SHP77 (cell line): Measurements from ENCODE around the gene PLEKHG7.
"Not testable (repeated sequence)": the region's sequence is repeated elsewhere in the genome, so short reads cannot be mapped to it uniquely, and the experiment has no call there.

ENCODE experiments used
- DNase-seq, 2 experiments: peaks; one replicate each; lab custom pipeline; 2025; lab: John Stamatoyannopoulos, UW

The PLEKHG7 gene

DNA sequence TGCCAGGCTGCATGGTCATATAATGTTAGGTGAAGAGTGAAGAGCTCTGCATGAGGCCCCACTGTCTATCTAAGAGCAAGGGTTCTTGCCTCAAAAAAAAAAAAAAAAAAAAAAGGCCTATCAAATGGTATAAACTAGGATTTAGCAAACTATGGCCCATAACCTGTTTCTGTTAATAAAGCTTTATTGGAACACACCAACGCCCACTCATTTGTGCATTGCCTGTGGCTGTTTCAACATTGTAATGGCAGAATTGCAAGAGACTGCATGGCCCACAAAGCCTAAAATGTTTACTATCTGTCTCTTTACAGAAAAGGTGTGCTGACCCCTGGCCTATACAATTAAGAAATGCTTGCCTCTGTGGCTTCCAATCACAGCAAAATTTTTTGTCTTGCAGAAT, 12.8 kb downstream of the PLEKHG7 start:
- DNase-seq: no peak

DNA sequence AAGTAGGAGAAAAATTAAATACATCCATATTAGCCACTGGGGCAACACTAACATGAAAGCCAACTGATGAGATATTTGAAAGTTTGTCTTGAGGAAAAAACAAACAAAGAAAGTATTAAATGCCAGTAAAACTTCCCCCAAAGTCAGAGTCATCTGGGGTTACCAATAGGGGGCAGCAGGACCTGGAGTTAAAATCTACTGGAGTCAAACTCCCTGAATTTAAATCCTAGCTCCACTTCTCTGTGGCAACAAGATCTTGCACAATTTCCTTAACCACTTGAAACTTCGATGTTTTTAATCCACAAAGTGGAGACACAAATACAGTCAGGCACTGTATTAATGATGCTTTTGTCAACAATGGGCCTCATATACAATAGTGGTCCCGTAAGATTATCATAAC, 14.4 kb downstream of the PLEKHG7 start:
- no peak for DNase-seq

DNA sequence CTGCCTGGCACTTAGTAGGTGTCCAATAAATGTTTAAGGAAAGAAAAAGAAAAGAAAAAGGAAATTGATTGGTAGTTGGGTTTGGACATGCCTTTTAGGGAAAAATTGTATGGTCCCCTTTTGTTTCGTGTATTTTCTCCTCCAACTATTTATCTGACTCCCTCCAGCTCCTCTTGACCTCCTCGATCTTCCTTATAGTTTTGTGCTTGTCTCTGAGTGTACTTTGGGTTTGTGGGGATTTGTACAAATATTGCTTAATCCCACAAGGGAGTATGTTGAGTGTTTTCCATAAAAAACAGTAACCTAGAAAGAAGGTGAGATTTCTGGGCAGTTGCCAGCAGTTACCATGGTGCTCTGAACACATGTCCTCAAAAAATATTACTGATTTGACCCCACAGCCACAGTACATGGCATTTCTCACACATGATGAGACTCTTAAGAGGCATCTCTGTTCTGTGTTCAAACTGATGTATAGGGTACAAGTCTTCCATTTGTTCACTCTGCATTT, 15.7 kb downstream of the PLEKHG7 start:
- no peak for DNase-seq

DNA sequence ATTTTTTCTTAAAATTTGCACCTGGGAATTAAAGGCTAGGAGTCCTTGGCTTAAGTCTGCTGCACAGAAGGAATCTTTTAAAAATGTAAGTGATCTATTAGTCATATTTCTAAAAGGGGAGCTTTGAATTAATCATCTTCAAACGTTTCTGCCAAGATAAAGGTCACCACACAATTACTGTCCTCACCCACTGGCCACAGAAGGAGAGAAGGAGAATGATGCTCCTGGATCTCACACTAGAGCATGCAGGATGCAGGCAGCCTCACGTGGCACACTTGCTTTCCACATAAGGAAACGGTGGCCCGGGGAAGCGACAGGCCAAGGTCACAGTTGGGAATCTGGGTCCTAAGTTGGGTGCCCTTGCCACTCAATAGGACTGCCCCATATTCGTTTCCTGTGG, 16.9 kb downstream of the PLEKHG7 start:
- no peak for DNase-seq

DNA sequence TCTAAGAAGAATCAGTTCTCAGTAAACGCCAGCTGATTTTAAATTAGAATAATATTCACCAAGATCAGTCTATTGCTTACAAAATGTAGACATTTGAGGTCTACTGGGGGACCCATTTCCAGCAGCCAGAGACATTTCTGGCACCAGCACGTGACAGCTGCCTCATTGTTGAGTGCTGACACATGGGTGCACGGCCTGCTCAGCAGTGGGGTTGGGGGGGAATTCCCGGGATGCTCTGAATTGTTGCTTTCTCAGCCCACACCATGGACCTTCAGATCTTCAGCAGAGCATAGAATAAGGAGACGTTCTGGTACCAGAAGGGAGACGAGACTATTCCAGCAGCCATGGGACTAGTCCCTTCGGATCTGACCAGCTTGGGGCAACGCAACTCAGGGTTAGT, 18.3 kb downstream of the PLEKHG7 start:
- no peak for DNase-seq

DNA sequence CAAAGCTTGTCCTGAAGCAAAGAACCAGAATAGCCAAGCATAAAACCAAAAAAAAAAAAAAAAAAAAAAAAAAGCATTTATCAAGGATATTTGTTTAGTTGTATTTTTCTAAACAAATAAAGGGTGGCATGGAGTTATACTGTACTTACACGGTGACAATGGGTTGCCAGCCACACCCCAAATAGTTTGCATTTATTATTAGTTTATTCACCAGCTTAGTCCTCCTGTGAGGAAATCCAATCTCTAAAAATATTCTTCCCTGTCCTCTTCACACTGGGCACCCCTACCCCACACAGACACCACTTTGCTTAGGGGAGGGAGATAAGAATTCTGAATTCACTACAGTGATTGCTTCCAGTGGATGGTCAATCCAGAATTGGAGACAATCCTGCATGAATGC, 18.9 kb downstream of the PLEKHG7 start:
- DNase-seq: no peak

DNA sequence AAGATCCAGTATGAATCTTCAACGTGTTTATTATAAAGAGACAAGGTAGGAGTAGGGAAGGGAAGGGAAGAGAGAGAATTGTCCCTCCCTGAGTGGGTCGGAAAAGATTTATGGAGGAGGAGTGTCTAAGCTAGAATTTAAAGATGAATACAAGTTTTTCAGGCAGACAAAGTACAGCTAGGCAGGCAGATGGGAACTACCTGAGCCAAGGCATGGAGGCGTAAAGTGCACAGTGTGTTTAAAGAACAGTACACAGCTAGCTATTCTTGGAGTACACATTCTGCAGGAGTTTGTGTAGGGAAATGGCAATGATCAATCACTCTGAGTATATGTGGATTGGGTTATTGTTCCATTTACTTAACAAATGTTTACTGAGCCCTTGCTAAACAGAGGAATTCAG, 20.1 kb downstream of the PLEKHG7 start:
- DNase-seq: no peak

DNA sequence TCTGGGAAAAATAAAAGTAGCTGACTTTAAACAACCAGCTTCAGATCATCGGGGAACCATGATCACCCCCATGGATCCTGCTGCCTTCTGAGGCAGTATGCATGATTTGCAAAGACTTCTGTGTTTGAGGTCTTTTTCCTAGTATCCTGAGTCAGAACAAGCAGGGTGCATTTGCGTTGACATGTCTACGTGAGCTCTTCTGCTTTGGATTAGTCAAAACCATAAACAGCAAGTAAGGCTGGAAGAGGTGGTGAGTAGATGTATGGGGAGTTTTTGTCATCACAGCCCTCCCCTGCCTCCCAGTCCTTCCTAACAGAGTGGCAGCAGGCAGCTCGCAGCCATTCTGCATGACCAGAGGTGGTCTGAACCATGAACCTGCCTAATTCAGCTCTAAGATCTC, 24.1 kb downstream of the PLEKHG7 start:
- DNase-seq: no peak

DNA sequence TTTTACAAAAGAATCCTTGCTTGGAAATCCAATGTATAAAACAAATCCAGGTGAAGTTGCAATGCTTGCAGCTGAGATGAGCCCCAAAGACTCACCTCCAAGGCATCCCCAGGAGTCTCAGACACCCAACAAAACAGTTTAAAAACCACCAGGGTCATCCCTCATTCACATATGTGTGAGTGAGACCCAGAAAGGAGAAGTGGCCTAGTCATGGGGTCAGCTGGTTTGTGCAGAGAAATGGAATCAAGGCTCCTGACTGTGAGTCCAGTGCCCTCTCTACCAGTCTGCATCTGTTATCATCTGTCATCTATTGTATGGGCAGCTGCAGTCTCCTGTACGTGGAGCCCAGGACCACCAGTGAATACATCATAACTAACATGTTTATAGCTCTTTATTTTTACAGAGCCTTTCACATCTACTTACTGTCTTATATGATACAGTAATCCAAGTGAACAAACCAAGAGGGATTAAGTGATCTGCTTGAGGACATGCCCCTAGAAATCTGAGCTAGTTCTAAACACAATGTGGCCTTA, 27.1 kb downstream of the PLEKHG7 start:
- no peak for DNase-seq

DNA sequence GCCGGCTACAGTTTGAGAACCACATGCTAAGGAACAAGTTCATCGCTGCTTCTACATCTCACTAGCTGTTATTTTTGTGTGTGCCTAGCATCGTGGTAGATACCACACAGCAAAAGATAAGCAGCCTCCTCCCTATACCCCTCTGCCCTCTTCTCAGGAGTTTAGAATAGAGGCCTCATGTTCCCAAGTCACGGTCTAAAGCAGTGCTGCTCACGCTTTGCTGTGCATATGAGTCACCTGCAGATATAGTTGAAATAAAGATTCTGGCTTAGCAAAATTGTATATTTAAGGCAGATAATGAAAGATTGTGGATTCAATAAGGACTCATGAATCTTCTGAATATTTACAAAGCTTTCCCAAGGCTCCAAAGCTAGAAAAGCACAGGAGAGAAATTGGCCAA, 28.0 kb downstream of the PLEKHG7 start:
- no peak for DNase-seq

DNA sequence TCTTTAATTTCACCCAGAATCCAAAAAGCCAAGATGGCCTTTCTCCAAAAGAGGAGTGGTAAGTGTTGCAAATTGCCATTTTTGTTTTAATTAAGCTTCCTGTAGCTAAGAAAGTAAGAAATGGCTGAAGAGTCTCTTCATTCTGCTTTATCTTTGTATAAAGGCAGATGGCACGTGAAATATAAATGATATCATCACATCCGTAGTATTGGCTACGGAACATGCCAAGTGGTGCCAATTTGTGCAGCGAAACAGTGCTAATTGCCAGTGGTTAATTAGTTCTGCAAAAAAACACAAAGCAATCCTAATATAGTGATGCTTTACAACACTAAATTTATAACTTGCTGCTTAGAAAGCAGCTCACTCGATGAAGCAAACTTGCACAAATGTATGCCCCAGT, 29.4 kb downstream of the PLEKHG7 start:
- DNase-seq: no peak

DNA sequence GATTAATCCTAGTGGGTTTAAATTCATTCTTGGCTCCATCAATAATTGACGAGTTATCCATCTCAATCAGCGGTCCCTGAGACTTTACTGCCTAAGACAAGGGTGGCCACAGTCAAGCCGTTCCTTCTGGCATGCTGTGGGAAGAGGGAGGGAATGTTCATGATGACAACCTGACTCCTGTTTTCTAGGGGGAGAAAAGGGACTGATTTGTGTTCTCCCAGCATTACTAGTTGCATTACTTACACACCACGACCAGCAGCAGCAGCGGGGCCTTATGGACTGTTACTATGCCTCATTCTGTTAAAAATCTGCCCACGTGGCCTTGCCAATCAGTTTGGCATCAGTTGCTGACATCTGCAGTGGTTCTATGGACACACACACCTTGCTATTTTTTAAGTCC, 29.9 kb downstream of the PLEKHG7 start:
- no peak for DNase-seq

DNA sequence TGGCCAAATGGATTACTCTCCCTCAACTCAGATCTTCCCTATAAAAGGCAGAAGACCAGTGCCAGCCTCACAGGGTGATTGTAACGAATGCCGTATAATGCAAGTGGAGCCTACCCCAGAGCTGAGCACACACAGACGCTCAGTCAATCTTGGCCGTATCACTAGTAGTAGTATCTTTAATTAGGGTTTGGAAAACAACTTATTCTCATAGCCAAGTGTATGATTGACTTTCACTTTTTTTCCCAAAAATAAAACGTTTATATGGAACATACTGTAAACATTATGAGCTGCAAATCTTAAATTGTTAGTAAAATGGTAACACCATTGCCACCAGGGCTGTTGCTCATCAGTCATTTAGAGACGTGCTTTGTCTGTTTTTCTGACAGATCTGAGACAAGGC, 30.4 kb downstream of the PLEKHG7 start:
- no peak for DNase-seq

DNA sequence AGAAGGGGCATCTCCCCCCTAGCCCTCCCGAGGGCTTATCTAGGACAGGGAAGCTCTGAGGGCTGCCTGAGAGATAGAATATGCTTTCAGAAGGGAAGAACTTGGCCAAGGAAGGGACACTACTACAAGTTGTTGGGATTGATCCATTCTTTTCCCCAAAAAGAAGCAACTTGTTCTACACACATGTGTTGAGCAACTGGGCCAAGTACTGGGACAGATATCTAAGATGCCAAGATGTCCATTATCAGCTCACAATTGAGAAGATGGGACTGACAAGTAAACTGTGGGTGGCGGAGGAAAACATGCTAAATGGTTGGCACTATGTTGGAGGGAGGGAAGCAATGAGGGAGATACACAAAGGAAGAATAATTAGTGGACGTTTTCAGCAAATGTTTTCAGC, 30.9 kb downstream of the PLEKHG7 start:
- no peak for DNase-seq

DNA sequence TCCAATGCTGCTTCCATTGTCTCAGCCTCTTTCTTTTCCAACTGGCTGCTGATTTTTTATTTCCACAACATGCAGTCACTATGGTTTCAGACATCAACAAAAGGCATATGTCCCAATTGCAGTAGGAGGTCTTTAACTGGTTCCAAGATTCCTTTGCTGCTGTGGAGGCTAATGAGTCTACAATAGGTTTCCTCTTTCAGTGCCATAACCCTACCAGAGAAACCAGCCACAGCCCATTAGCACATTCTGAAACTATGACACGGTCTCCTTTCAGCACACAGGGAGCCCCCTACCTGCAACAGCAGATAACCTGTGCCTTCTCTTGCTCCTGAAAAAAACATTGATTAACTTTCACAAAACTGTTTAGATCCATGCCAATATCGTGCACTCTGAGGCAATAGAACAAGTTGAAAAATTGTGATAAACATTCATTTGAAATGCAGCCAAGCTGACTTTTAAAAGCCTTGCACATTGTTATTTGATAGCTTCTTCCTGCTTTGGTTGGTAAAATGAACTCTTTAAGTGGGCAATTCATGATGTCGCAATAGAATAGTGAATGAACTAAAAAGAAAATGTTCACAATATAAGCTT, 32.4 kb downstream of the PLEKHG7 start:
- DNase-seq: no peak

DNA sequence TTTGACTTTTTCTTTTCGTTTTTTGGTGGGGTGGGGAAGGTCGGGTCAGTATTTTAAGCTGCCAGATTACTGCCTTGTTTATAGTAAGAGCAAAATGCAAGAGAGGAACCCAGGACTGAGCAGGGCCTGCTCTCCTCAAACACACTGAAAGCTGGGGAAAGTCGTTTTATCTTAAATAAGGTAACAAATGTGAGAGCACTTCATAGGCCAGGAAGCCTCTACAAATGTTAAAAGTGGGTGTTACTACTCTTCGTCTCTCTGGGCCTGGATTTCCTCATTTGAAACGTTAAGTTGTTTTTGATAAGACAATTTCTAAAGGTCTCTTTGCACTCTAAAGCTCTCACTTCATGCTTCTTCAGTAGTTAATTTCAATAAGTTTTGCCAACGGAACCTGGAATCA, 33.8 kb downstream of the PLEKHG7 start:
- DNase-seq: no peak

DNA sequence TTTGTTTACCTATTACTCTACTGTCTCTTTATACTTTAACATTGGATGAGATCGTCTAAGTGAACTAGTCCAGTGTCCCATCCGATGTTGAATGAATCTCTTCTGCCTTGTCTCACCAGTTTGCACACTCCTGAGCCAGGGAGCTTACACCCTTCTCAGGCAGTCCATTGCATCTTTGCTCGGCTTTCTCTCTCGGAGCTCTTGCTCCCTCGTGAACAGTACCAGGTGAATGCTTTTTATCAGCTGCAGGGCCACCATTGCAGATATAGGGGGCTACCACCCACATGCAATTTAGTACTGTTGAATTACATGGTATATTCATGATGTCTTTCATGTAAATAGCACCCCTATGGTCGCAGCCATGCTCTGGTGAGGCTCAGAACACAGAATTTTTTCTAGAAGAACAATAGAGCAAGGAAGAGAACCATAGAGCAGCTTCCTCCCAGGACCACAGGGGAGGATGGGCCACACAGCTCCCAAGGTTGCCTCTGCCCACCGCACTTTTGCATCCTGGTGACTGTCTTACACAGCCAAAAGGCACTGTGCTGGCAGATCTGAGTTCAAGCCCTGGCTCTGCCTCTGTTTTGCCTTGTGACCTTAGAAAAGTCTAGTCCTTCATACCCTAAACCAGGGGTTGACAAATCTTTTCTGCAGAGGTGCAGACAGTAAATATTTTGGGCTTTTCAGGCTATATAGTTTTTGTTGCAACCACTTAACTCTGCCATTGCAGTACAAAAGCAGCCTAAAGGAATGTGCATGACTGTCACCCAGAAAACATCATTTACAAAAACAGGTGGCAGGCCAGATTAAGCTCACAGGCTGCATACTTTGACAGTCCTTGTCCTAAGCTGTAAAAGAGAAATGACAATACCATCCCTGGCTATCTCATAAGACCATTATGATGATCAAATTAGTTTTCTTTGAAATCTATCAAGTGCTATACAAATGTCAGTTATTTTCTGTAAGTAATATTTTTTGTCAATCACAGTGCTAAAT, 35.4 kb downstream of the PLEKHG7 start:
- no peak for DNase-seq

DNA sequence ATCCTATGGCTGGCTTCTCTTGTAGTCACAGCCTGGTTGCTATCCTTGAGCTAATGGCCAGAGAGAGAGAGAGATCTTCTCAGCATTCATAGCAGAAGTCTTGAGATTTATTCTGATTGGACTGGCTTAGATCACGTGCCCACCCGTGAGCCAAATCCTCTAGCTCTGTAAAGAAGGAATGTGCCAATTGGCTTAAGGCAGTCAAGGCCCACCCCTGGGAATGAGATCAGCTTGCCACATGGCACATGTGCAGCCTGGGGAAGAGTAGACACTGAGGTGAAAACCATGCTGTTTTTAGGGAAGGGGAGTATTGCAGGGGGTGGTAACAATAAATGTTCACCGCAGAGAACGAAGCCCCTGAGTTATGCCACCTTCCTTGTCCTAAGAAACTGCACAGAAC, 36.3 kb downstream of the PLEKHG7 start:
- no peak for DNase-seq

DNA sequence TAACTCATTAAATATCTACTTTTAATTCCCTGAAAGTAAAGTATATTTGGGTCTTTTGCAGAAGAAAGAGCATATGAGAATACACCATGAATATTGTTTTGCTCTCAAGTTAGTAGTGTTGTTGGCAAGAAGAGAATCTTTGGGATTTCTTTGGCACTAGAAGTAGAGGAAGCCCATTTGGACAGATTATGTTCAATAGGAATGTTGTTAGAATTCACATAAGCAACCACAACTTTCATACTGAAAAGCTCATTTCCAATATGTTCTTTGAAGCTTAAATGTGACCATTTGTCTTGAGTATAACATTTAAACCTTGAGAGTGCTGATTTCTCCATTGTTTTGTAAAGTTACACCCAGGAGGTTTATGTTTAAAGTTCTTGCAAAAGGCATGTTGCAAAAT, 37.6 kb downstream of the PLEKHG7 start:
- no peak for DNase-seq

DNA sequence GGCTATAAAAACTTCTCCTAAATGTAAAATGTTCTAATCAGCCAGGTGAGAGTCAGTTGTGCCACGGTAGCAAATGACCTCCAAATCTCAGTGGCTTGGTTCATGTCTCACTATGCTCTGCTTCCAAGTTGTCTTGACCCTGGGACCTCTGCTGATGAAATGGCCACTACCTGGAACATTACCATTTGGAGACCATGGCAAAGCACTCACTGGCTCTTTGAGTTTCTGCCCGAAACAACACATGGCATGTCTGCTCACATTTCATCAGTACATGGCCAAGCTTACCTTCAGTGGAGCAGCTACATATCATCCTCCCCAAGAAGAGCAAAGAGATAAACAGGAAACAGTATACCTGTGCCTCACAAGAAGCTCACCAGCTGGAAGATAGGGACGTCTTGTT, 40.2 kb downstream of the PLEKHG7 start:
- DNase-seq: no peak

DNA sequence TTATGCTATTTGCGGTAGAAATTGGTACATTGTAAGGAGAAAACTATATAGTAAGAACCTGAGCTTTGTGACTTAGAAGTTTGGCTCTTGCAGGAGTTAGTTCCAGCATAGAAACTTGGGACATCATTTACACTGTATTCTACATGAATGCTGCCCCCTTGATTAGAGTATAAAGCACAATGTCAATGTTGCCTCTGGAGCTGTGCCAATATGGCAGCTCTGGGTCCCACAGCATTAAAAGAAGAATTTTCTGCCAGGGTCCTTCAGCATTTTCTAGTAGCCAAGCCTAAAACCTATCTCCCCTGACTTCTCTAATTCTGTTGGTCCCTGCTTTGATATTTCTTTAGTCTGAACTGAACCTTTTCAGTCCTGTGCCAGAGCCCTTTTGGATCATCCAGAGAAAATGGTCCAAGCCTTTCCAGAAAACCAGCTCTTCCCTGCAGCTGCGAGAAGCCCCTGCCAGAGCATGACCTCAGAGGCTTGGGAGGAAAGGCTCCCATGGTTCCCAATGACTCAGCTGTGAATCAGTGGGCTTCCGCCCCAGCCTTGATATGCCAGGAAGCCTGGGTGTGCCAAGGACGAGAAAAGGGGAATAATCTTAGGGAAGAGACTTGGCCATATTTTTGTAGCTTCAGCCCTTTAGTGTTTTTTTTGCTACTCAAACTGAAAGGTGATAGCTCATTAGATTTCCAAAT, 43.2 kb downstream of the PLEKHG7 start:
- DNase-seq: peak; percentile 14 to 41

DNA sequence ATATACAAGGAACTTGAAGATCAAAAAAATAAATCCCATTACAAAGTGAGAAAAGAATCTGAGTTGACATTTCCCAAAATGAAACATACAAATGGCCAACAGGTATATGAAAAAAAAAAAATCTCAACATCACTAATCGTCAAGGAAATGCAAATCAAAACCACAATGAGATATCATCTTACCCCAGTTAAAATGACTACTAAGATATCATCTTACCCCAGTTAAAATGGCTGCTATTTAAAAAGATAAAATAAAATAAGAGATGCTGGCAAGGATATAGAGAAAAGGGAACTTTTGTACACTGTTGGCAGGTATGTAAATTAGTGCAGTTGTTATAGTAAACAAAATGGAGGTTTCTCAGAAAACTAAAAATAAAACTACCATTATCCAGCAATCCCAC, 44.4 kb downstream of the PLEKHG7 start:
- no peak for DNase-seq

DNA sequence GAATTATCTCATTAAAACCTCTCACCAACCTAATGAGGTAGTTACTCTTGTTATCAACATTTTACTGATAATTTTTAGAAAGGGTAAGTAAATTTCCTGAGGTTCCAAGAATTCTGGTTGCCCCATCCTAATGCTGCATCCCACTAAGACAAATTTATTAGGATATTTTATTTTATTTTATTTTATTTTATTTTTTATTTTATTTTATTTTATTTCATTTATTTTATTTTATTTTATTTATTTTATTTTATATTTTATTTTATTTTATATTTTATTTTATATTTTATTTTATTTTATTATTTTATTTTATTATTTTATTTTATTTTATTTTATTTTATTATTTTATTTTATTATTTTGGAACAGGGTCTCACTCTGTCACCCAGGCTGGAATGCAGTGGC, 46.9 kb downstream of the PLEKHG7 start:
- DNase-seq: not testable (repeated sequence)
